K562 (cell line): Measurements from ENCODE around the gene TOMT. TPM values are rescaled to one million over a fixed set of nuclear protein-coding genes. Genes with fewer than 3 reads are reported as not detected.

ENCODE experiments used
- ADNP ChIP-seq: fragments of 200-800 bp; sonication (Bioruptor generic); IDR thresholded peaks from 2 replicates; pipeline ENCODE4 v1.6.1; 2016; ENCODE audit warnings: missing genetic modification characterization, missing compliant biosample characterization
- BCOR ChIP-seq: fragments of 450-650 bp; IDR thresholded peaks from 2 replicates; pipeline ENCODE4 v1.6.1; 2016
- CBFB ChIP-seq: sonication (generic); formaldehyde crosslinking; IDR thresholded peaks from 2 replicates; pipeline ENCODE4 v1.4.0; 2020; ENCODE audit warnings: mild to moderate bottlenecking, missing genetic modification reagents
- CBX1 ChIP-seq: sonication (generic); IDR thresholded peaks from 2 replicates; pipeline ENCODE4 v1.6.1; 2016; ENCODE audit warnings: antibody characterized with exemption, low read depth, mild to moderate bottlenecking
- CC2D1A ChIP-seq: fragments of 450-650 bp; IDR thresholded peaks from 2 replicates; pipeline ENCODE4 v1.6.1; 2017; ENCODE audit warnings: mild to moderate bottlenecking
- ERF ChIP-seq: fragments of 450-650 bp; formaldehyde crosslinking; IDR thresholded peaks from 2 replicates; pipeline ENCODE4 v1.4.0; 2020; ENCODE audit warnings: mild to moderate bottlenecking, mixed read lengths
- FOXK1 ChIP-seq: sonication (generic); formaldehyde crosslinking; IDR thresholded peaks from 2 replicates; pipeline ENCODE4 v1.8.0; 2022; ENCODE audit warnings: missing genetic modification reagents, mild to moderate bottlenecking, borderline replicate concordance
- FOXM1 ChIP-seq, 2 experiments: fragments of 450-650 bp in 1 of 2; sonication (generic) in 1 of 2; formaldehyde crosslinking in 1 of 2; IDR thresholded peaks; 2 replicates each; pipeline versions ENCODE4 v1.6.1 to v1.9.0; 2017 to 2022; ENCODE audit warnings: low read depth in 2 of 2, mild to moderate bottlenecking in 2 of 2, missing genetic modification reagents in 1 of 2, moderate library complexity in 1 of 2
- GTF2E2 ChIP-seq: fragments of 200-800 bp; sonication (Bioruptor generic); IDR thresholded peaks from 2 replicates; pipeline ENCODE4 v1.6.1; 2016; ENCODE audit warnings: missing genetic modification characterization, missing compliant biosample characterization
- HEY1 ChIP-seq: fragments of 250-450 bp; sonication (Bioruptor Pico); IDR thresholded peaks from 2 replicates; pipeline ENCODE4 v1.5.0; 2020; ENCODE audit warnings: mild to moderate bottlenecking, moderate library complexity, borderline replicate concordance
- KAT8 ChIP-seq: fragments of 450-650 bp; IDR thresholded peaks from 2 replicates; pipeline ENCODE4 v1.6.1; 2016; ENCODE audit warnings: low read depth, mild to moderate bottlenecking
- KDM1A ChIP-seq, 2 experiments: fragments of 450-650 bp; IDR thresholded peaks; 2 replicates each; pipeline ENCODE4 v1.6.1; 2016; ENCODE audit warnings: mild to moderate bottlenecking in 2 of 2
- MNT ChIP-seq, 2 experiments: fragments of 450-650 bp; conservative IDR thresholded peaks; 2 replicates each; pipeline ENCODE4 v1.6.1; 2017; ENCODE audit warnings: mild to moderate bottlenecking in 2 of 2, moderate library complexity in 2 of 2
- NFIC ChIP-seq: fragments of 450-650 bp; IDR thresholded peaks from 2 replicates; pipeline ENCODE4 v1.6.1; 2017; ENCODE audit warnings: mild to moderate bottlenecking, inconsistent platforms
- NKRF ChIP-seq: fragments of 450-650 bp; IDR thresholded peaks from 2 replicates; pipeline ENCODE4 v1.6.1; 2016; ENCODE audit warnings: borderline replicate concordance
- PHF8 ChIP-seq: fragments of 200-600 bp; sonication (generic); IDR thresholded peaks from 2 replicates; pipeline ENCODE4 v1.6.1; 2012; ENCODE audit warnings: mixed run types, mild to moderate bottlenecking, inconsistent platforms, low read length, moderate library complexity, borderline replicate concordance
- PTBP1 ChIP-seq: fragments of 200-400 bp; formaldehyde crosslinking; IDR thresholded peaks from 2 replicates; pipeline ENCODE4 v1.6.1; 2017; ENCODE audit warnings: low read depth, low read length
- RBM25 ChIP-seq: fragments of 200-400 bp; formaldehyde crosslinking; IDR thresholded peaks from 2 replicates; pipeline ENCODE4 v1.6.1; 2018; ENCODE audit warnings: low read length, low read depth, moderate library complexity; ENCODE audit not compliant: severe bottlenecking
- RNF219 ChIP-seq: fragments of 250-450 bp; sonication (Bioruptor Pico); IDR thresholded peaks from 2 replicates; pipeline ENCODE4 v1.5.0; 2022; ENCODE audit warnings: mild to moderate bottlenecking
- ZFX ChIP-seq: sonication (generic); formaldehyde crosslinking; IDR thresholded peaks from 2 replicates; pipeline ENCODE4 v1.8.0; 2022; ENCODE audit warnings: mild to moderate bottlenecking, missing genetic modification reagents, moderate library complexity
- ZNF212 ChIP-seq: fragments of 450-650 bp; formaldehyde crosslinking; IDR thresholded peaks from 2 replicates; pipeline ENCODE4 v1.4.0; 2020; ENCODE audit warnings: mild to moderate bottlenecking
- ZNF764 ChIP-seq: fragments of 250-450 bp; sonication (Bioruptor Pico); IDR thresholded peaks from 2 replicates; pipeline ENCODE4 v1.4.0; 2020; ENCODE audit warnings: low read depth, mild to moderate bottlenecking, moderate library complexity
- polyA plus RNA-seq, 8 experiments: library from polyadenylated mRNA; depleted of rRNA in 4 of 8; stranded (reverse) in 5 of 8; unstranded in 3 of 8; fragments of >200 nt; fragmentation: Nextera tagmentation in 2 of 8; fragmentation: Illumina TruSeq in 1 of 8; extraction: Ambion mirVana in 2 of 8; extraction: Trizol in 1 of 8; gene quantifications; 2 replicates each; pipeline versions ENCODE4 v1.2.1 to v1.2.3, GENCODE V29; 2011 to 2014; ENCODE audit warnings: inconsistent platforms in 1 of 8, missing spikeins in 1 of 8
- total RNA-seq, 7 experiments: library from RNA; depleted of rRNA in 6 of 7; stranded (reverse); fragments of >200 nt in 6 of 7; fragmentation: Illumina TruSeq in 2 of 7; extraction: Trizol in 2 of 7; gene quantifications; 2 replicates each; pipeline versions ENCODE4 v1.2.1 to v1.2.3, GENCODE V29; 2011 to 2021; ENCODE audit warnings: low replicate concordance in 1 of 7

TOMT gene
- total and polyA plus RNA-seq, 9 of the 15 experiments (the other 6 are each of a cell fraction or from before 2014, with no cell fraction given), result not detected

- peak; percentile 60; the same call in 1 of the 2 replicates for TF ChIP-seq ERF (CRISPR knock-in tag)
- TF ChIP-seq GTF2E2 (tag), result peak; percentile 43; the same call in 1 of the 2 replicates
- peak; percentile 99 for TF ChIP-seq RBM25
- TF ChIP-seq FOXK1 (CRISPR knock-in tag), result no peak
- no peak for TF ChIP-seq ZNF212 (CRISPR knock-in tag)
- TF ChIP-seq NFIC, result 0 out of 2 replicates have a peak, but pooled peaks have one; percentile 7
- TF ChIP-seq ADNP (tag), result peak; percentile 97
- TF ChIP-seq FOXM1 (IDR thresholded peaks at IDR 0.05; ENCODE audit: low read depth), result no peak
- TF ChIP-seq FOXM1 (CRISPR knock-in tag; IDR thresholded peaks at IDR 0.05; ENCODE audit: low read depth), result no peak; the same call in 1 of the 2 replicates
- TF ChIP-seq RNF219, result no peak
- TF ChIP-seq KAT8, result no peak
- peak; percentile 82; the same call in 1 of the 2 replicates for TF ChIP-seq CBX1
- 0 out of 4 replicates have a peak, but pooled peaks of 1 of the 2 experiments have one; percentile 18 for TF ChIP-seq MNT (conservative IDR thresholded peaks at IDR 0.05)
- TF ChIP-seq PTBP1, result peak; percentile 81; the same call in 1 of the 2 replicates
- peak; percentile 59; the same call in 1 of the 2 replicates for TF ChIP-seq CBFB (CRISPR knock-in tag)
- TF ChIP-seq KDM1A (IDR thresholded peaks at IDR 0.05), result peak; percentile 93 to 94
- no peak for TF ChIP-seq ZNF764 (CRISPR knock-in tag)
- TF ChIP-seq HEY1, result 0 out of 2 replicates have a peak, but pooled peaks have one; percentile 57
- peak; percentile 74 for TF ChIP-seq ZFX
- peak; percentile 51; the same call in 1 of the 2 replicates for TF ChIP-seq NKRF
- TF ChIP-seq PHF8, result peak; percentile 68; the same call in 1 of the 2 replicates
- TF ChIP-seq CC2D1A, result peak; percentile 64; the same call in 1 of the 2 replicates
- peak; percentile 99 for TF ChIP-seq BCOR
Measured at GRCh38 chr11:72111300-72112142, 5.8 kb downstream of the TOMT start (continued).
